Spleen (tissue), 11 donors: ENCODE measurements around the gene PLEKHF1. TPM values are rescaled to one million over a fixed set of nuclear protein-coding genes. Genes with fewer than 3 reads are reported as not detected.
A peak's percentile ranks its signal among the peaks of the same experiment; 100 is the strongest.

Source experiments
- DNase-seq: peaks from one replicate; pipeline ENCODE4 v3.0.0-alpha.2; 2020
- H3K27ac ChIP-seq, 8 donors: fragments of 200-600 bp; sonication (generic) in 7 of 8; 1 replicate in 4 of 8; 2 replicates in 4 of 8; pipeline versions ENCODE4 v1.5.0 to v1.8.0; 2016 to 2021; ENCODE audit warnings: inconsistent platforms in 4 of 8, mild to moderate bottlenecking in 4 of 8, moderate library complexity in 1 of 8
- H3K27me3 ChIP-seq, 7 donors: fragments of 200-600 bp; sonication (generic) in 6 of 7; replicated peaks in 1 of 7; 1 replicate in 4 of 7; 2 replicates in 3 of 7; pipeline versions ENCODE4 v1.5.0 to v1.8.0; 2016 to 2021; ENCODE audit warnings: inconsistent platforms in 3 of 7, mild to moderate bottlenecking in 1 of 7
- H3K36me3 ChIP-seq, 6 donors: fragments of 200-600 bp; sonication (generic) in 5 of 6; 1 replicate in 4 of 6; 2 replicates in 2 of 6; pipeline versions ENCODE4 v1.5.0 to v1.8.0; 2016 to 2021; ENCODE audit warnings: inconsistent platforms in 2 of 6
- H3K4me1 ChIP-seq, 6 donors: fragments of 200-600 bp; sonication (generic) in 5 of 6; 1 replicate in 3 of 6; 2 replicates in 3 of 6; pipeline versions ENCODE4 v1.5.0 to v1.8.0; 2016 to 2021; ENCODE audit warnings: inconsistent platforms in 3 of 6
- H3K4me3 ChIP-seq, 8 donors: fragments of 200-600 bp; sonication (generic) in 7 of 8; 1 replicate in 4 of 8; 2 replicates in 4 of 8; pipeline versions ENCODE4 v1.5.0 to v1.8.0; 2016 to 2021; ENCODE audit warnings: inconsistent platforms in 4 of 8, mild to moderate bottlenecking in 4 of 8, moderate library complexity in 2 of 8
- H3K9me3 ChIP-seq, 8 donors: fragments of 200-600 bp; sonication (generic) in 7 of 8; 1 replicate in 4 of 8; 2 replicates in 4 of 8; pipeline versions ENCODE4 v1.5.0 to v1.8.0; 2016 to 2021; ENCODE audit warnings: inconsistent platforms in 4 of 8
- POLR2A ChIP-seq, 3 donors: fragments of 450-650 bp; IDR thresholded peaks; one replicate each; pipeline ENCODE4 v1.5.1; 2017; ENCODE audit warnings: antibody characterized with exemption in 3 of 3, mild to moderate bottlenecking in 1 of 3
- POLR2AphosphoS5 ChIP-seq, 3 donors: sonication (generic); formaldehyde crosslinking; IDR thresholded peaks; one replicate each; pipeline ENCODE4 v1.5.1; 2017; ENCODE audit warnings: antibody characterized with exemption in 3 of 3
- WGBS, 5 donors: extraction: QIAGEN DNeasy Blood & Tissue Kit in 3 of 5; methylation state at CpG; one replicate each; pipeline versions ENCODE4 v1.1.5 to v1.1.7; 2013 to 2018; 5-methylcytosine and 5-hydroxymethylcytosine counted together
- intact Hi-C: fragments of 100-400 bp; cut with DNase I; formaldehyde crosslinking; loops from one replicate; pipeline ENCODE4 v1.15.0; 2023; ENCODE audit warnings: low total_unique reads
- polyA plus RNA-seq, 3 donors: library from polyadenylated mRNA; stranded (reverse); fragments of 200-250 nt; gene quantifications; one replicate each; pipeline ENCODE4 v1.2.1, GENCODE V29; 2013
- total RNA-seq, 7 donors: library from RNA; depleted of rRNA in 3 of 7; stranded (reverse); fragments of >200 nt in 3 of 7; fragmentation: NEBNext Ultra II Directional in 4 of 7; extraction: Animal tissue kit (Norgen Biotek cat#: 25700) in 4 of 7; gene quantifications; one replicate each; pipeline versions ENCODE4 v1.1.0 to v1.2.1, GENCODE V29; 2016 to 2021
- TF ChIP-seq, protein P1 (sequence below), 11 experiments: fragments of 200-600 bp in 7 of 11; fragments of 450-650 bp in 4 of 11; sonication (generic) in 4 of 11; IDR thresholded peaks in 8 of 11; conservative IDR thresholded peaks in 3 of 11; 1 replicate in 7 of 11; 2 replicates in 4 of 11; pipeline versions ENCODE4 v1.4.0 to v1.8.0; 2016 to 2021; ENCODE audit warnings: antibody characterized with exemption in 11 of 11, inconsistent platforms in 4 of 11, mild to moderate bottlenecking in 1 of 11
- donor health status: healthy with polysubstance abuse.
- donor health status: DM: no; HTN: no; CAD: no; lungs with moderate emphysema.
- donor health status: DM: no; HTN: no; CAD: no.
- donor health status: Bipolar disorder and iron deficiency.
- donor health status: healthy.
- donor health status: DM: no; HTN: no; CAD: no.
- donor health status: DM: yes; HTN: yes; CAD: no.

Gene PLEKHF1
- total and polyA plus RNA-seq, 10 donors: 9.7 to 28.0 (median 18.2) TPM

- Histone ChIP-seq H3K27me3 (no peaks in the 10 kb centered on the region), H3K27ac (peak overlapping the region in 6 of 8 donors; percentile 11 to 93 (median 60)), H3K4me1 (peaks cover 43 to 100% (median 98%) of the 10 kb centered on the region in 6 donors), H3K4me3 (no peak overlapping the region), H3K36me3 (peaks cover 5 to 55% (median 29%) of the 10 kb centered on the region in 6 donors), H3K9me3 (no peaks in the 10 kb centered on the region)
- peak; percentile 72 for DNase-seq
- intact Hi-C loops: no loop called here
- TF ChIP-seq POLR2AphosphoS5 (IDR thresholded peaks at IDR 0.05): peak in 1 of 3 donors; percentile 53
- TF ChIP-seq, protein P1, sequence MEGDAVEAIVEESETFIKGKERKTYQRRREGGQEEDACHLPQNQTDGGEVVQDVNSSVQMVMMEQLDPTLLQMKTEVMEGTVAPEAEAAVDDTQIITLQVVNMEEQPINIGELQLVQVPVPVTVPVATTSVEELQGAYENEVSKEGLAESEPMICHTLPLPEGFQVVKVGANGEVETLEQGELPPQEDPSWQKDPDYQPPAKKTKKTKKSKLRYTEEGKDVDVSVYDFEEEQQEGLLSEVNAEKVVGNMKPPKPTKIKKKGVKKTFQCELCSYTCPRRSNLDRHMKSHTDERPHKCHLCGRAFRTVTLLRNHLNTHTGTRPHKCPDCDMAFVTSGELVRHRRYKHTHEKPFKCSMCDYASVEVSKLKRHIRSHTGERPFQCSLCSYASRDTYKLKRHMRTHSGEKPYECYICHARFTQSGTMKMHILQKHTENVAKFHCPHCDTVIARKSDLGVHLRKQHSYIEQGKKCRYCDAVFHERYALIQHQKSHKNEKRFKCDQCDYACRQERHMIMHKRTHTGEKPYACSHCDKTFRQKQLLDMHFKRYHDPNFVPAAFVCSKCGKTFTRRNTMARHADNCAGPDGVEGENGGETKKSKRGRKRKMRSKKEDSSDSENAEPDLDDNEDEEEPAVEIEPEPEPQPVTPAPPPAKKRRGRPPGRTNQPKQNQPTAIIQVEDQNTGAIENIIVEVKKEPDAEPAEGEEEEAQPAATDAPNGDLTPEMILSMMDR (IDR thresholded peaks at IDR 0.05 in 8 of 11, conservative IDR thresholded peaks at IDR 0.05 in 3 of 11): no peak
- TF ChIP-seq POLR2A (IDR thresholded peaks at IDR 0.05): no peak
- 82 to 91% (median 85%) methylated on average over 13 to 23 of the region's 23 CpGs for WGBS, 5 donors
These were observed 11.9 kb downstream of the PLEKHF1 start for GRCh38 chr19:29677001-29677817.

DNA sequence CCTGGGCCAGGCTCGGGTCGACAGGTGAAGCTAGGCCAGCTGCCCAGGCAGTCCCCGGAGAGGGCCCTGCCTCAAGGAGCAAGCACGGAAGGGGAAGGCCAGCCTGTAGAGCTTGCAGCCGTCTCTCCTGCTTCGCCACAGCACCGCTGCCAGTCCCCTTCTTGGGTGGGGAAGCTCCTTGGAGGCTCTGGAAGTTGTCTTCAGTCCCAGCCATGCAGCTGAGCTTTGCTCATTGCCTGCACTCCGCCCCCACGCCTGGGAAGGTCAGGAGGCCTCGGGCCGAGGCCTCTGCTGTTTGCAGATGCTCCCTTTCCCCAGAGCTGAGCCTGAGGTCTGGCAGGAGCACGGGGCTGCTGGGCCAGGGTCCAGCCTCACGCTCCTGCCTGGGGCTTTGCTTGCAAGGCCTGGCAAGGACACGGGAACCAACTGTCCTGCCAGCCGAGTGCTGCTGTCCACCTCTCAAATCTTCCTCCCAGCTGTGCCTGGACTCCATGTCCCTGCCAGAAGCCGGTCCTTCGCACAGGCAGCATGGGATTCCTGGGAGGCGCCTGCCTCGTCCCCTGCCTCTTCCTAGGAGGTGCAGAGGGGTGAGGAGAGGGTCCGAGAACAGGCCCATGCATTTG is 13.3 kb downstream of the PLEKHF1 start:
- Histone ChIP-seq H3K4me3 (no peak overlapping the region), H3K27me3 (no peaks in the 10 kb centered on the region), H3K9me3 (no peaks in the 10 kb centered on the region), H3K27ac (peak overlapping the region in 4 of 8 donors; percentile 20 to 93 (median 86)), H3K4me1 (peaks cover 32 to 95% (median 85%) of the 10 kb centered on the region in 6 donors), H3K36me3 (peaks cover 5 to 54% (median 29%) of the 10 kb centered on the region in 6 donors)
- WGBS, 5 donors: 80 to 88% (median 85%) methylated on average over 6 to 20 of the region's 20 CpGs
- TF ChIP-seq POLR2A (IDR thresholded peaks at IDR 0.05) (no peak), POLR2AphosphoS5 (IDR thresholded peaks at IDR 0.05) (peak in 1 of 3 donors; percentile 54)
- TF ChIP-seq, protein P1 (IDR thresholded peaks at IDR 0.05 in 8 of 11, conservative IDR thresholded peaks at IDR 0.05 in 3 of 11): no peak
- DNase-seq: peak; percentile 74
- intact Hi-C loops: no loop called here

- Histone ChIP-seq H3K9me3 (no peaks in the 10 kb centered on the region), H3K36me3 (peaks cover 2 to 43% (median 18%) of the 10 kb centered on the region in 6 donors), H3K4me1 (peaks cover 23 to 84% (median 74%) of the 10 kb centered on the region in 6 donors), H3K27ac (peak overlapping the region; percentile 6 to 93 (median 66)), H3K27me3 (no peaks in the 10 kb centered on the region), H3K4me3 (peak overlapping the region in 1 of 8 donors; percentile 42)
- intact Hi-C loops: no loop called here
- no peak for TF ChIP-seq POLR2AphosphoS5 (IDR thresholded peaks at IDR 0.05)
- no peak for TF ChIP-seq POLR2A (IDR thresholded peaks at IDR 0.05)
- TF ChIP-seq, protein P1 (IDR thresholded peaks at IDR 0.05 in 8 of 11, conservative IDR thresholded peaks at IDR 0.05 in 3 of 11): no peak
- 74 to 83% (median 82%) methylated on average over 8 to 9 of the region's 9 CpGs for WGBS, 5 donors
- DNase-seq: peak; percentile 75
These were observed 14.4 kb downstream of the PLEKHF1 start for GRCh38 chr19:29679598-29680210.
